SK-N-SH treated with all-trans-retinoic acid at 6 μM for 48 hours (cell line): ENCODE results near the gene LDHAL6B.
"Not testable (repeated sequence)": the region's sequence is repeated elsewhere in the genome, so short reads cannot be mapped to it uniquely, and the experiment has no call there.

Source experiments
- ATAC-seq: fragments of 200-7000 bp; cut with Tn5 transposase; 3 replicates; pipeline ENCODE4 v1.9.1; 2020; ENCODE audit warnings: mild to moderate bottlenecking, moderate library complexity
- ARNTL ChIP-seq: fragments of 450-650 bp; formaldehyde crosslinking; IDR thresholded peaks from 2 replicates; pipeline ENCODE4 v1.5.0; 2020; ENCODE audit warnings: low read depth, mild to moderate bottlenecking, moderate library complexity, borderline replicate concordance
- BACH2 ChIP-seq: fragments of 250-450 bp; sonication (Bioruptor Pico); IDR thresholded peaks from 2 replicates; pipeline ENCODE4 v1.9.0; 2021; ENCODE audit warnings: mild to moderate bottlenecking, borderline replicate concordance
- CSDC2 ChIP-seq: fragments of 250-450 bp; sonication (Bioruptor Pico); IDR thresholded peaks from 2 replicates; pipeline ENCODE4 v1.5.0; 2020; ENCODE audit warnings: mild to moderate bottlenecking, moderate library complexity
- CSRNP3 ChIP-seq: fragments of 250-450 bp; sonication (Bioruptor Pico); IDR thresholded peaks from 2 replicates; pipeline ENCODE4 v1.5.1; 2021; ENCODE audit warnings: mild to moderate bottlenecking, moderate library complexity
- ESRRG ChIP-seq: fragments of 250-450 bp; sonication (Bioruptor Pico); IDR thresholded peaks from 2 replicates; pipeline ENCODE4 v1.6.1; 2021; ENCODE audit warnings: mild to moderate bottlenecking
- GLIS3 ChIP-seq: fragments of 250-450 bp; sonication (Bioruptor Pico); IDR thresholded peaks from 2 replicates; pipeline ENCODE4 v1.5.0; 2020; ENCODE audit warnings: mild to moderate bottlenecking, moderate library complexity
- ISL1 ChIP-seq: fragments of 250-450 bp; sonication (Bioruptor Pico); IDR thresholded peaks from 2 replicates; pipeline ENCODE4 v2.1.2; 2022; ENCODE audit warnings: mild to moderate bottlenecking, moderate library complexity
- OSR1 ChIP-seq: fragments of 250-450 bp; sonication (Bioruptor Pico); IDR thresholded peaks from 2 replicates; pipeline ENCODE4 v1.8.0; 2022; ENCODE audit warnings: moderate library complexity, mild to moderate bottlenecking, inconsistent platforms
- PPARA ChIP-seq: fragments of 250-450 bp; sonication (Bioruptor Pico); IDR thresholded peaks from 2 replicates; pipeline ENCODE4 v1.5.0; 2020; ENCODE audit warnings: mild to moderate bottlenecking, borderline replicate concordance
- RARB ChIP-seq: fragments of 250-450 bp; sonication (Bioruptor Pico); IDR thresholded peaks from 2 replicates; pipeline ENCODE4 v1.8.0; 2021; ENCODE audit warnings: mild to moderate bottlenecking, moderate library complexity
- SNAI2 ChIP-seq: fragments of 250-450 bp; sonication (Bioruptor Pico); IDR thresholded peaks from 2 replicates; pipeline ENCODE4 v1.5.0; 2020; ENCODE audit warnings: mild to moderate bottlenecking, moderate library complexity
- TCF4 ChIP-seq: fragments of 250-450 bp; sonication (Bioruptor Pico); IDR thresholded peaks from 2 replicates; pipeline ENCODE4 v1.8.0; 2021; ENCODE audit warnings: mild to moderate bottlenecking, moderate library complexity, borderline replicate concordance
- TOX ChIP-seq: fragments of 250-450 bp; sonication (Bioruptor Pico); IDR thresholded peaks from 2 replicates; pipeline ENCODE4 v1.8.0; 2021; ENCODE audit warnings: mild to moderate bottlenecking, moderate library complexity, borderline replicate concordance
- ZFP3 ChIP-seq: fragments of 250-450 bp; sonication (Bioruptor Pico); IDR thresholded peaks from 2 replicates; pipeline ENCODE4 v1.5.0; 2020; ENCODE audit warnings: mild to moderate bottlenecking, moderate library complexity
- ZNF565 ChIP-seq: fragments of 450-650 bp; formaldehyde crosslinking; conservative IDR thresholded peaks from 2 replicates; pipeline ENCODE4 v1.5.0; 2020; ENCODE audit warnings: low read depth, mild to moderate bottlenecking, moderate library complexity
- ZNF8 ChIP-seq: fragments of 450-650 bp; formaldehyde crosslinking; IDR thresholded peaks from 2 replicates; pipeline ENCODE4 v1.5.0; 2020; ENCODE audit warnings: mild to moderate bottlenecking, moderate library complexity
- TF ChIP-seq, protein P1 (sequence below): fragments of 250-450 bp; sonication (Bioruptor Pico); IDR thresholded peaks from 2 replicates; pipeline ENCODE4 v1.5.0; 2020; ENCODE audit warnings: mild to moderate bottlenecking, moderate library complexity
- TF ChIP-seq, protein P2 (sequence below): fragments of 250-450 bp; sonication (Bioruptor Pico); IDR thresholded peaks from 2 replicates; pipeline ENCODE4 v1.5.1; 2020; ENCODE audit warnings: low read depth, mild to moderate bottlenecking, moderate library complexity
- TF ChIP-seq, protein P3 (sequence below): fragments of 250-450 bp; sonication (Bioruptor Pico); IDR thresholded peaks from 2 replicates; pipeline ENCODE4 v1.8.0; 2020; ENCODE audit warnings: mild to moderate bottlenecking, moderate library complexity, borderline replicate concordance
- TF ChIP-seq, protein P4 (sequence below): fragments of 250-450 bp; sonication (Bioruptor Pico); IDR thresholded peaks from 2 replicates; pipeline ENCODE4 v1.8.0; 2021; ENCODE audit warnings: low read depth, mild to moderate bottlenecking, moderate library complexity, borderline replicate concordance

Gene LDHAL6B

GRCh38 chr15:59159210-59159609, 47.4 kb upstream of the LDHAL6B start:
- no peak for ATAC-seq
- TF ChIP-seq GLIS3 (CRISPR knock-in tag) (no peak), ZNF8 (CRISPR knock-in tag) (no peak), CSDC2 (CRISPR knock-in tag) (no peak), TOX (CRISPR knock-in tag) (no peak), ISL1 (CRISPR knock-in tag) (no peak), ZNF565 (CRISPR knock-in tag) (no peak), RARB (CRISPR knock-in tag) (no peak), ZFP3 (CRISPR knock-in tag) (no peak), CSRNP3 (CRISPR knock-in tag) (no peak), ESRRG (CRISPR knock-in tag) (no peak), BACH2 (CRISPR knock-in tag) (no peak), TCF4 (no peak), ARNTL (CRISPR knock-in tag) (no peak)
- TF ChIP-seq, protein P1, sequence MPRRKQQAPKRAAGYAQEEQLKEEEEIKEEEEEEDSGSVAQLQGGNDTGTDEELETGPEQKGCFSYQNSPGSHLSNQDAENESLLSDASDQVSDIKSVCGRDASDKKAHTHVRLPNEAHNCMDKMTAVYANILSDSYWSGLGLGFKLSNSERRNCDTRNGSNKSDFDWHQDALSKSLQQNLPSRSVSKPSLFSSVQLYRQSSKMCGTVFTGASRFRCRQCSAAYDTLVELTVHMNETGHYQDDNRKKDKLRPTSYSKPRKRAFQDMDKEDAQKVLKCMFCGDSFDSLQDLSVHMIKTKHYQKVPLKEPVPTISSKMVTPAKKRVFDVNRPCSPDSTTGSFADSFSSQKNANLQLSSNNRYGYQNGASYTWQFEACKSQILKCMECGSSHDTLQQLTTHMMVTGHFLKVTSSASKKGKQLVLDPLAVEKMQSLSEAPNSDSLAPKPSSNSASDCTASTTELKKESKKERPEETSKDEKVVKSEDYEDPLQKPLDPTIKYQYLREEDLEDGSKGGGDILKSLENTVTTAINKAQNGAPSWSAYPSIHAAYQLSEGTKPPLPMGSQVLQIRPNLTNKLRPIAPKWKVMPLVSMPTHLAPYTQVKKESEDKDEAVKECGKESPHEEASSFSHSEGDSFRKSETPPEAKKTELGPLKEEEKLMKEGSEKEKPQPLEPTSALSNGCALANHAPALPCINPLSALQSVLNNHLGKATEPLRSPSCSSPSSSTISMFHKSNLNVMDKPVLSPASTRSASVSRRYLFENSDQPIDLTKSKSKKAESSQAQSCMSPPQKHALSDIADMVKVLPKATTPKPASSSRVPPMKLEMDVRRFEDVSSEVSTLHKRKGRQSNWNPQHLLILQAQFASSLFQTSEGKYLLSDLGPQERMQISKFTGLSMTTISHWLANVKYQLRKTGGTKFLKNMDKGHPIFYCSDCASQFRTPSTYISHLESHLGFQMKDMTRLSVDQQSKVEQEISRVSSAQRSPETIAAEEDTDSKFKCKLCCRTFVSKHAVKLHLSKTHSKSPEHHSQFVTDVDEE, result no peak
- TF ChIP-seq, protein P2, sequence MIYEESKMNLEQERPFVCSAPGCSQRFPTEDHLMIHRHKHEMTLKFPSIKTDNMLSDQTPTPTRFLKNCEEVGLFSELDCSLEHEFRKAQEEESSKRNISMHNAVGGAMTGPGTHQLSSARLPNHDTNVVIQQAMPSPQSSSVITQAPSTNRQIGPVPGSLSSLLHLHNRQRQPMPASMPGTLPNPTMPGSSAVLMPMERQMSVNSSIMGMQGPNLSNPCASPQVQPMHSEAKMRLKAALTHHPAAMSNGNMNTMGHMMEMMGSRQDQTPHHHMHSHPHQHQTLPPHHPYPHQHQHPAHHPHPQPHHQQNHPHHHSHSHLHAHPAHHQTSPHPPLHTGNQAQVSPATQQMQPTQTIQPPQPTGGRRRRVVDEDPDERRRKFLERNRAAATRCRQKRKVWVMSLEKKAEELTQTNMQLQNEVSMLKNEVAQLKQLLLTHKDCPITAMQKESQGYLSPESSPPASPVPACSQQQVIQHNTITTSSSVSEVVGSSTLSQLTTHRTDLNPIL, result no peak
- TF ChIP-seq, protein P3, sequence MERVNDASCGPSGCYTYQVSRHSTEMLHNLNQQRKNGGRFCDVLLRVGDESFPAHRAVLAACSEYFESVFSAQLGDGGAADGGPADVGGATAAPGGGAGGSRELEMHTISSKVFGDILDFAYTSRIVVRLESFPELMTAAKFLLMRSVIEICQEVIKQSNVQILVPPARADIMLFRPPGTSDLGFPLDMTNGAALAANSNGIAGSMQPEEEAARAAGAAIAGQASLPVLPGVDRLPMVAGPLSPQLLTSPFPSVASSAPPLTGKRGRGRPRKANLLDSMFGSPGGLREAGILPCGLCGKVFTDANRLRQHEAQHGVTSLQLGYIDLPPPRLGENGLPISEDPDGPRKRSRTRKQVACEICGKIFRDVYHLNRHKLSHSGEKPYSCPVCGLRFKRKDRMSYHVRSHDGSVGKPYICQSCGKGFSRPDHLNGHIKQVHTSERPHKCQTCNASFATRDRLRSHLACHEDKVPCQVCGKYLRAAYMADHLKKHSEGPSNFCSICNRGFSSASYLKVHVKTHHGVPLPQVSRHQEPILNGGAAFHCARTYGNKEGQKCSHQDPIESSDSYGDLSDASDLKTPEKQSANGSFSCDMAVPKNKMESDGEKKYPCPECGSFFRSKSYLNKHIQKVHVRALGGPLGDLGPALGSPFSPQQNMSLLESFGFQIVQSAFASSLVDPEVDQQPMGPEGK (CRISPR knock-in tag), result no peak

GRCh38 chr15:59160880-59161593, 45.6 kb upstream of the LDHAL6B start:
- peak; percentile 89 for ATAC-seq
- TF ChIP-seq SNAI2 (CRISPR knock-in tag) (no peak), ESRRG (CRISPR knock-in tag) (no peak), BACH2 (CRISPR knock-in tag) (no peak), RARB (CRISPR knock-in tag) (no peak), ARNTL (CRISPR knock-in tag) (no peak), CSDC2 (CRISPR knock-in tag) (no peak), TCF4 (no peak), ISL1 (CRISPR knock-in tag) (no peak), CSRNP3 (CRISPR knock-in tag) (no peak), PPARA (no peak), OSR1 (CRISPR knock-in tag) (no peak), ZNF565 (CRISPR knock-in tag) (no peak)
- TF ChIP-seq, protein P2, result no peak
- TF ChIP-seq, protein P4, sequence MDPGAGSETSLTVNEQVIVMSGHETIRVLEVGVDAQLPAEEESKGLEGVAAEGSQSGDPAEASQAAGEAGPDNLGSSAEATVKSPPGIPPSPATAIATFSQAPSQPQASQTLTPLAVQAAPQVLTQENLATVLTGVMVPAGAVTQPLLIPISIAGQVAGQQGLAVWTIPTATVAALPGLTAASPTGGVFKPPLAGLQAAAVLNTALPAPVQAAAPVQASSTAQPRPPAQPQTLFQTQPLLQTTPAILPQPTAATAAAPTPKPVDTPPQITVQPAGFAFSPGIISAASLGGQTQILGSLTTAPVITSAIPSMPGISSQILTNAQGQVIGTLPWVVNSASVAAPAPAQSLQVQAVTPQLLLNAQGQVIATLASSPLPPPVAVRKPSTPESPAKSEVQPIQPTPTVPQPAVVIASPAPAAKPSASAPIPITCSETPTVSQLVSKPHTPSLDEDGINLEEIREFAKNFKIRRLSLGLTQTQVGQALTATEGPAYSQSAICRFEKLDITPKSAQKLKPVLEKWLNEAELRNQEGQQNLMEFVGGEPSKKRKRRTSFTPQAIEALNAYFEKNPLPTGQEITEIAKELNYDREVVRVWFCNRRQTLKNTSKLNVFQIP (CRISPR knock-in tag), result no peak

GRCh38 chr15:59162080-59162479, 44.6 kb upstream of the LDHAL6B start:
- ATAC-seq, result not testable (repeated sequence)
